Lung (tissue), 12 donors: ENCODE data around the gene BCAS2. TPM values are rescaled to one million over a fixed set of nuclear protein-coding genes. Genes with fewer than 3 reads are reported as not detected.

Experiments
- ATAC-seq: fragments of 200-7000 bp; cut with Tn5 transposase; one replicate; pipeline ENCODE4 v1.9.1; 2020; ENCODE audit warnings: moderate number of reproducible peaks; ENCODE audit not compliant: insufficient read depth, low FRiP score
- DNase-seq, 3 donors: peaks; one replicate each; pipeline ENCODE4 v3.0.0-alpha.2; 2013 to 2017
- H3K27ac ChIP-seq, 2 donors: one replicate each; pipeline ENCODE4 v1.5.1; 2013; ENCODE audit warnings: mild to moderate bottlenecking in 2 of 2, moderate library complexity in 2 of 2, control low read depth in 1 of 2, inconsistent platforms in 1 of 2, low read depth in 1 of 2, low read length in 1 of 2
- H3K27me3 ChIP-seq, 3 donors: one replicate each; pipeline ENCODE4 v1.5.1; 2013; ENCODE audit warnings: low read length in 2 of 3; ENCODE audit not compliant: control insufficient read depth in 3 of 3, insufficient read depth in 3 of 3
- H3K36me3 ChIP-seq, 4 donors: one replicate each; pipeline ENCODE4 v1.5.1; 2013; ENCODE audit warnings: low read length in 4 of 4, mild to moderate bottlenecking in 1 of 4, moderate library complexity in 1 of 4; ENCODE audit not compliant: control insufficient read depth in 4 of 4, insufficient read depth in 4 of 4
- H3K4me1 ChIP-seq, 5 donors: one replicate each; pipeline ENCODE4 v1.5.1; 2013; ENCODE audit warnings: low read length in 5 of 5, mild to moderate bottlenecking in 2 of 5, moderate library complexity in 1 of 5; ENCODE audit not compliant: control insufficient read depth in 5 of 5, insufficient read depth in 5 of 5
- H3K4me3 ChIP-seq: one replicate; pipeline ENCODE4 v1.5.1; 2013; ENCODE audit warnings: mild to moderate bottlenecking, control low read depth, moderate library complexity
- H3K9ac ChIP-seq, 2 donors: one replicate each; pipeline ENCODE4 v1.5.1; 2013; ENCODE audit warnings: low read length in 2 of 2, control low read depth in 1 of 2; ENCODE audit not compliant: insufficient read depth in 1 of 2
- H3K9me3 ChIP-seq, 4 donors: one replicate each; pipeline ENCODE4 v1.5.1; 2013; ENCODE audit warnings: low read length in 3 of 4, mild to moderate bottlenecking in 1 of 4, moderate library complexity in 1 of 4; ENCODE audit not compliant: control insufficient read depth in 4 of 4, insufficient read depth in 3 of 4
- CTCF ChIP-seq: IDR thresholded peaks from 2 replicates; pipeline ENCODE4 v1.5.1; 2012; ENCODE audit warnings: mild to moderate bottlenecking; ENCODE audit errors: control extremely low read depth, extremely low read depth
- WGBS, 2 donors: extraction: QIAGEN DNeasy Blood & Tissue Kit; methylation state at CpG; one replicate each; pipeline ENCODE4 v1.1.7; 2013; 5-methylcytosine and 5-hydroxymethylcytosine counted together
- polyA plus RNA-seq, 2 donors: library from polyadenylated mRNA; stranded (reverse); fragments of 200-250 nt; gene quantifications; one replicate each; pipeline ENCODE4 v1.2.1, GENCODE V29; 2013
- total RNA-seq, 2 donors: library from RNA; depleted of rRNA in 1 of 2; stranded (reverse); fragments of >200 nt in 1 of 2; gene quantifications; one replicate each; pipeline ENCODE4 v1.2.1, GENCODE V29; 2014 to 2021
- donor health status: control.
- donor health status: control.
- donor health status: Bipolar disorder and iron deficiency.
- donor health status: healthy.
- donor health status: DM: yes; HTN: yes; CAD: no.

The BCAS2 gene
- total and polyA plus RNA-seq, 4 donors = 22.4 to 31.3 (median 29.8) TPM

- DNase-seq = no peak
- H3K9ac ChIP-seq = no peak overlapping the region
- no peak overlapping the region for H3K4me3 ChIP-seq
- no peak overlapping the region for H3K27ac ChIP-seq
- no peaks in the 10 kb centered on the region for H3K9me3 ChIP-seq
- ATAC-seq = no peak
- no peaks in the 10 kb centered on the region for H3K27me3 ChIP-seq
- no peaks in the 10 kb centered on the region for H3K36me3 ChIP-seq
- no peaks in the 10 kb centered on the region for H3K4me1 ChIP-seq
- TF ChIP-seq CTCF = no peak
Measured at GRCh38 chr1:114524944-114525343, 56.5 kb downstream of the BCAS2 start.

- H3K36me3 ChIP-seq = no peaks in the 10 kb centered on the region
- WGBS, 2 donors = 67 to 78% methylated on average over 2 of the region's 2 CpGs
Measured at GRCh38 chr1:114522264-114522575, 59.2 kb downstream of the BCAS2 start.

GRCh38 chr1:114521396-114522263 lies 59.8 kb downstream of the BCAS2 start:
- H3K4me1 ChIP-seq = no peaks in the 10 kb centered on the region
- H3K27me3 ChIP-seq = no peaks in the 10 kb centered on the region
- 94 to 95% methylated on average over 8 of the region's 8 CpGs for whole genome bisulfite sequencing, 2 donors
- no peaks in the 10 kb centered on the region for H3K9me3 ChIP-seq
- no peak for ATAC-seq
- H3K4me3 ChIP-seq = no peak overlapping the region
- no peaks in the 10 kb centered on the region for H3K36me3 ChIP-seq
- H3K27ac ChIP-seq = no peak overlapping the region
- DNase-seq = no peak
- H3K9ac ChIP-seq = no peak overlapping the region
- TF ChIP-seq CTCF = no peak

More at GRCh38 chr1:114522264-114522575, 59.2 kb downstream of the BCAS2 start:
- Histone ChIP-seq H3K4me1 (no peaks in the 10 kb centered on the region), H3K9ac (no peak overlapping the region), H3K9me3 (no peaks in the 10 kb centered on the region), H3K27ac (no peak overlapping the region), H3K4me3 (no peak overlapping the region), H3K27me3 (no peaks in the 10 kb centered on the region)
- ATAC-seq (no peak), DNase-seq (no peak)
- no peak for TF ChIP-seq CTCF

Other genes starting within 250 kb of the BCAS2 start
- gene TRIM33, start 70.4 kb downstream of the BCAS2 start, total RNA-seq = 100 to 1,000 TPM in 1 of 2 donors, 10 to 100 TPM in 1; 26.7 to 102 TPM
- gene TRIM33, start 70.4 kb downstream of the BCAS2 start, polyA plus RNA-seq = 10 to 100 TPM in 1 of 2 donors, 1 to 10 TPM in 1; 9.5 to 10.8 TPM
- gene DENND2C, start 88.4 kb upstream of the BCAS2 start, total RNA-seq = 1 to 10 TPM; 4.1 to 6.1 TPM
- 1 to 10 TPM in 1 of 2 donors, under 1 TPM in 1; 1.00 to 2.0 TPM for gene DENND2C, start 88.4 kb upstream of the BCAS2 start, polyA plus RNA-seq
- under 1 TPM in 1 of 2 donors, not detected in 1; 0.34 TPM for gene AMPD1, start 113.9 kb upstream of the BCAS2 start, total RNA-seq
- gene AMPD1, start 113.9 kb upstream of the BCAS2 start, polyA plus RNA-seq = not detected
- gene NRAS, start 135.2 kb upstream of the BCAS2 start, total RNA-seq = 10 to 100 TPM; 30.4 to 43.3 TPM
- gene NRAS, start 135.2 kb upstream of the BCAS2 start, polyA plus RNA-seq = 10 to 100 TPM; 14.6 to 26.5 TPM
- 100 to 1,000 TPM; 419 to 591 TPM for gene CSDE1, start 176.4 kb upstream of the BCAS2 start, total RNA-seq
- 100 to 1,000 TPM; 135 to 168 TPM for gene CSDE1, start 176.4 kb upstream of the BCAS2 start, polyA plus RNA-seq
- gene SIKE1, start 199.1 kb upstream of the BCAS2 start, total RNA-seq = 10 to 100 TPM; 44.3 to 71.5 TPM
- 10 to 100 TPM; 17.2 to 21.6 TPM for gene SIKE1, start 199.1 kb upstream of the BCAS2 start, polyA plus RNA-seq